AG04449 (cell line): Measurements from ENCODE around the gene SOX15.
A peak's percentile ranks its signal among the peaks of the same experiment; 100 is the strongest.

Experiments used
- CTCF ChIA-PET: fragments of 350-600 bp; formaldehyde crosslinking; extraction: SDS; loops from one replicate; lab custom pipeline; 2021; ENCODE audit warnings: antibody characterized with exemption; lab: Yijun Ruan, JAX
- POLR2A ChIA-PET: fragments of 400-600, 350-600 bp; formaldehyde crosslinking; extraction: SDS; loops from one replicate; lab custom pipeline; 2020; ENCODE audit warnings: antibody characterized with exemption, inconsistent platforms; lab: Yijun Ruan, JAX
- DNase-seq: peaks from one replicate; pipeline ENCODE4 v3.0.0-alpha.2; 2010; ENCODE audit warnings: low read depth, low spot score
- H3K4me3 ChIP-seq: 2 replicates; pipeline ENCODE4 v1.5.1; 2011; ENCODE audit warnings: low read depth, mild to moderate bottlenecking, control low read depth, low read length
- TF ChIP-seq, protein P1 (sequence below): IDR thresholded peaks from one replicate; pipeline ENCODE4 v1.5.1; 2011; ENCODE audit warnings: mild to moderate bottlenecking, moderate library complexity, low read length, control low read depth, inconsistent platforms; ENCODE audit not compliant: insufficient read depth; ENCODE audit errors: missing control alignments

The SOX15 gene

DNA sequence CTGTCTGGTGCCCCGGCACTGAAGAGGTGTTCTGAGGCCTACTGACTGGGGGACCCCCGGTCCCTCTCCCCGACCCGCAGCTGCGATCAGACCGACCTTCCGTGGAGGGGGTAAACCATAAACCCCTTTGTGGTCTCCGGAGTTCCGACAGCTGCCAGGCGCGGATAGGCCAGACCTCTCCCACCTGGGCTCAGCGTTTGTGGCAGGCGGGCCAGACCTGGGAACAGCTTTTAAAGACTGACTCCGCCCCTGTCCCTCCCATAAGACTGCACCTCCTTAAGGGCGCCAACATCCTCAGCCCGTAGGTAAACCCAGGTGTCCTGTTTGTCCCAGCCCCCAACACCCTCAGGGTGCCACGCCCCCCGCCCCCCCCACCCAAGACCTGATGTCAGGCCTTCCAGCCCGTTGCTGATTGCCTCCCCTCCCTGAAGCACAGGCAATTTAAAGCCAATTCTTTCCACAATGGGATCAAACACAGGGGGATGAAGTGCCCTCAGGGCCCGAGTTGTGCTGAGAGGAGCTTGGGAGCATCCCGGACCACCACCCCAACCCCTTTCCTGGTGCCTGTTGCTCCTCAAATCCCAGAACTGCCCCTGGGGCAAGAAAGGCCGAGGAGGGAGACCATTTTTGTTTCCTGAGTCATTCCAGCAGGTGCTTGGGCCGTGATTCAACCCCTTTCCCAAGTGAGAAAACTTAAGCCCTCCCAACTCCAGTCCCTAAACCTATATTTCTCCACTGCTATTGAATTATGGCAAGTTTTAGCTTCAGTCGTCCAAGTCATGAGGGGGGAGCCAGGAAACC is at the start of gene SOX15:
TSS of gene SOX15 (minus strand) at position 204 of the 801 bp plus-strand sequence. CDS start 418 bp downstream, outside the sequence.
- CTCF ChIA-PET = interaction anchor here (0.9 to 4.5 kb wide), 25 partner anchors 10 to 544 kb away, joined by 3 to 61 read pairs (median 7); partner anchors contain the start of genes ATP1B2, CD68, FXR2 and SENP3
- POLR2A ChIA-PET = interaction anchor here (1.2 to 4.4 kb wide), 4 partner anchors 12 to 22 kb away, joined by 3 to 31 read pairs (median 6); partner anchors contain the start of gene CD68
- DNase-seq = no peak
- peak within 1 kb of the TSS; percentile 6; the same call in 1 of the 2 replicates for H3K4me3 ChIP-seq
- TF ChIP-seq, protein P1, sequence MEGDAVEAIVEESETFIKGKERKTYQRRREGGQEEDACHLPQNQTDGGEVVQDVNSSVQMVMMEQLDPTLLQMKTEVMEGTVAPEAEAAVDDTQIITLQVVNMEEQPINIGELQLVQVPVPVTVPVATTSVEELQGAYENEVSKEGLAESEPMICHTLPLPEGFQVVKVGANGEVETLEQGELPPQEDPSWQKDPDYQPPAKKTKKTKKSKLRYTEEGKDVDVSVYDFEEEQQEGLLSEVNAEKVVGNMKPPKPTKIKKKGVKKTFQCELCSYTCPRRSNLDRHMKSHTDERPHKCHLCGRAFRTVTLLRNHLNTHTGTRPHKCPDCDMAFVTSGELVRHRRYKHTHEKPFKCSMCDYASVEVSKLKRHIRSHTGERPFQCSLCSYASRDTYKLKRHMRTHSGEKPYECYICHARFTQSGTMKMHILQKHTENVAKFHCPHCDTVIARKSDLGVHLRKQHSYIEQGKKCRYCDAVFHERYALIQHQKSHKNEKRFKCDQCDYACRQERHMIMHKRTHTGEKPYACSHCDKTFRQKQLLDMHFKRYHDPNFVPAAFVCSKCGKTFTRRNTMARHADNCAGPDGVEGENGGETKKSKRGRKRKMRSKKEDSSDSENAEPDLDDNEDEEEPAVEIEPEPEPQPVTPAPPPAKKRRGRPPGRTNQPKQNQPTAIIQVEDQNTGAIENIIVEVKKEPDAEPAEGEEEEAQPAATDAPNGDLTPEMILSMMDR = no peak

DNA sequence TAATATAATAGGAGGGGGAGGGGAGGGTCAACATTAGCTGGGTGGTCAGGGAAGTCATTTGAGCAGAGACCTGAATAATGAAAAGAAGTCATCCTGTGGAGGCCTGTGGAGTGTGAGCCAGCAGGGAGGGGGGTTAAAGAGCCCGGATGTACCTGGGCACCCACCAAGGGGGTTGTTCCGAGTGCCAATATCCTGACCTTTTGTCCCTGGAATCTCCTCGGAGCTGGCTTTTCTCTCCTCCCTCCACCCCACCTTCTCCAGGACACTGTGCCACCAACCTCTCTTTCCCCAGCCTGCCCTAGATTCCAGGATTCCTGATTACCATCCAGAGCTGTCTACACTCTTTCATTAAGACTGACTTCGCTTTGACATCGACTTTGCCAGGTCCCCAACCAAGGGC is 46.3 kb upstream of the SOX15 start:
- ChIA-PET CTCF (interaction anchor here (1.5 to 11.1 kb wide), 3 partner anchors 9 to 50 kb away, joined by 4 to 201 read pairs (median 4); partner anchors contain the start of genes SAT2, TP53 and WRAP53), POLR2A (no interaction called here)
- no peak overlapping the region for H3K4me3 ChIP-seq
- TF ChIP-seq, protein P1 = no peak
- DNase-seq = no peak

DNA sequence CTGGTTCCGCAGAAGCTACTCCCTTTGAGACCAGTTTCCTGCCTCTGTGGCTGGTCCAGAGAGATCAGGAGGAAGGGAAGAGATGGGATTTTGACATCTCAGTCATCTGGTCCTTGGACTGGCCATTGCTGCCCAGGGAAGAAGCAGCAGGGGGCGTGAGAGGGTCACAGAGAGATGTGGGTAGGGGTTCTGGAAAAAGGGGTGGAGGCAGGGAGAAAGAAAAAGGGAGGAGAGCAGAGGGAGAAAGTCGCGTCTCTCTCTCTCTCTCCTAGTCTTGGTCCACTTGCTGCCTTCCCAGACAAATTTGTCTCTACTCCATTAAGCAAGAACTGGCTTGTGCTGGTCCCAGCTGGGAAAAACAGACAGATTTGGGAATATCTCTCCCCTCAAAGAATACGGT is 44.5 kb upstream of the SOX15 start:
- POLR2A ChIA-PET = no interaction called here
- H3K4me3 ChIP-seq = no peak overlapping the region
- CTCF ChIA-PET = interaction anchor here (1.2 to 11.1 kb wide), 12 partner anchors 8 to 82 kb away, joined by 3 to 201 read pairs (median 6); partner anchors contain the start of genes ATP1B2, DNAH2, FXR2 and TP53
- DNase-seq = no peak
- TF ChIP-seq, protein P1 = peak; percentile 64

DNA sequence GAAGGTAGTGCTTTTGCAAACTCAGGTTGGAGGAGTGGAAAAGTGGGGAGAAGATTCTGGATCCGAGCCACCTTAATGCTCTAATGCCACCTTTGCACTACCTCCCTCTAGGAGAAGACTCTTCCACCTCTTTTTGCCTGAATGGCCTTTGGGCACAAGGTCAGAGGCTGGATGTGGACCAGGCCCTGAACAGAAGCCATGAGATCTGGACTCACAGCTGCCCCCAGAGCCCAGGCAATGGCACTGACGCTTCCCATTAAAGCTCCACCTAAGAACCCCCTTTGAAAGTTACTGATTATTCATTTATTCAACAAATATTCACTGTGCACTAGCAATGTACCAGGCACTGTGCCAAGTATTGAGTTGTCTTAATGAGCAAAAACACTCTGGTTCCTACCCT is 43.2 kb upstream of the SOX15 start:
- no peak for DNase-seq
- no peak overlapping the region for H3K4me3 ChIP-seq
- CTCF ChIA-PET = interaction anchor here (1.0 to 11.1 kb wide), 22 partner anchors 8 to 425 kb away, joined by 3 to 201 read pairs (median 6); partner anchors contain the start of genes ATP1B2, FXR2, TP53 and WRAP53
- TF ChIP-seq, protein P1 = no peak
- POLR2A ChIA-PET = no interaction called here

DNA sequence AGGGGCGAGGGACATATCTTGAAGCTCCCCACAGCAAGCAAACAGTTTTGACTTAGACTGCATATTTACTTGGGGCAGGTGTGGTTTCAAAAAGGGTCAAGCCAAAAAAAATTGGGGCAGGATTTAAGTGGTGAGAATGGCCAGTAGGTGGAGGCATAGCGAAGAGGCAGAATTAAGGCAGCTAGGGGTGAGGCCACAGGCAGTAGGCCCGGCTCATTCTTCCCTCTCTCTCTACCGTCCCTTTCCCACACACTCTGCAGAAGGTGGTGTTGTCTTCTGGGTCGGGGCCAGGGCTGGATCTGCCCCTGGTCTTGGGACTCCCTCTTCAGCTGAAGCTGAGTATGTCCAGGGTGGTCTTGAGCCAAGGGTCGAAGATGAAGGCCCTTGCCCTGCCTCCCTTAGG is 42.6 kb upstream of the SOX15 start:
- POLR2A ChIA-PET = interaction anchor here (1.1 kb wide), 1 partner anchor 54 kb away, joined by 5 read pairs; the partner anchor contains the start of gene TP53
- TF ChIP-seq, protein P1 = peak; percentile 58
- CTCF ChIA-PET = interaction anchor here (0.7 to 11.1 kb wide), 26 partner anchors 8 to 425 kb away, joined by 3 to 201 read pairs (median 6); partner anchors contain the start of genes ATP1B2, FXR2, TP53 and WRAP53

More for the DNA sequence above, 42.6 kb upstream of the SOX15 start:
- DNase-seq = no peak
- H3K4me3 ChIP-seq = no peak overlapping the region
